Measurements from ENCODE around the gene SLC27A4. TPM values are rescaled to one million over a fixed set of nuclear protein-coding genes. Genes with fewer than 3 reads are reported as not detected.

The SLC27A4 gene
- total RNA-seq, 3 donors from 2014 or later: 36.5 to 46.8 (median 39.9) TPM

DNA sequence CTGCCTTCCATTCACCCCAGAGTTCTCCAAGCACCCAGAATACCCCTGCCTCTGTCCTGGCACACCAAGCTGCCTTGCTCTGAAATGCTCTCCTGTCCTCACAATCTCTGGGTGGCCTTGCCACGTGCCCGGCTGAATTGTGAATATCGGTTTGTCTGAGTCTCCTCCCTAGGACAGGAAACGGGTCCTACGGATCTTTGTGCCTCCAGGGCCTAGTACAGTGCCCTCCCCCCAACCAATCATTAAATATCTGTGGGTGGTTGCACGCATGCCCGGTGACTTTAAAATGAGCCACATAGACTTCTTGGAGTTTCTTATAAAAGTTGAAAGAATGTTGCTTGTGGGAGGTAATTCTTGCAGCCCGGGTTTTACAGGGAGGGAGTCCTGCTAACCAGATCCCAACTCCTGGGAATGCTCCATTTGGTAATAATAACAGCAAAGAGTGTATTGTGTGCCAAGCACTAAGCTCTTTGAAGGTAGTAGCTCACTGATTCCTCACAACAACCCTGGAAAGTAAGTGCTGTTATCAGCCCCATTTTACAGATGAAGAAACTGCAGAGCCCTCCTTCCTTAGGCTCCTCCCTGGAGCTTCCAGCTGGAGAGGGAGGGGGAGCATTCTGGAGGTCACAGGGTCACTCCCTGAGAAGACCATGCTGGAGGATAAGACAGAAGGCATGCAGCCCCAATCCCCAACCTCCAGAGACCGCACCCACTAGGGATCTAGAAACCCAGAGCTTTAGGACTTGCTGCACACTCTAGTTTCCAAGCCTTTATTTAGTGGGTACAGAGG, 54.2 kb downstream of the SLC27A4 start:
- no peak for DNase-seq
- Histone ChIP-seq H3K4me1 (ENCODE audit: low read depth) (no peaks in the 10 kb centered on the region), H3K36me3 (ENCODE audit: low read depth) (no peaks in the 10 kb centered on the region), H3K4me3 (no peak overlapping the region), H3K9me3 (no peaks in the 10 kb centered on the region)
- no peak for ATAC-seq
- TF ChIP-seq, protein P1, sequence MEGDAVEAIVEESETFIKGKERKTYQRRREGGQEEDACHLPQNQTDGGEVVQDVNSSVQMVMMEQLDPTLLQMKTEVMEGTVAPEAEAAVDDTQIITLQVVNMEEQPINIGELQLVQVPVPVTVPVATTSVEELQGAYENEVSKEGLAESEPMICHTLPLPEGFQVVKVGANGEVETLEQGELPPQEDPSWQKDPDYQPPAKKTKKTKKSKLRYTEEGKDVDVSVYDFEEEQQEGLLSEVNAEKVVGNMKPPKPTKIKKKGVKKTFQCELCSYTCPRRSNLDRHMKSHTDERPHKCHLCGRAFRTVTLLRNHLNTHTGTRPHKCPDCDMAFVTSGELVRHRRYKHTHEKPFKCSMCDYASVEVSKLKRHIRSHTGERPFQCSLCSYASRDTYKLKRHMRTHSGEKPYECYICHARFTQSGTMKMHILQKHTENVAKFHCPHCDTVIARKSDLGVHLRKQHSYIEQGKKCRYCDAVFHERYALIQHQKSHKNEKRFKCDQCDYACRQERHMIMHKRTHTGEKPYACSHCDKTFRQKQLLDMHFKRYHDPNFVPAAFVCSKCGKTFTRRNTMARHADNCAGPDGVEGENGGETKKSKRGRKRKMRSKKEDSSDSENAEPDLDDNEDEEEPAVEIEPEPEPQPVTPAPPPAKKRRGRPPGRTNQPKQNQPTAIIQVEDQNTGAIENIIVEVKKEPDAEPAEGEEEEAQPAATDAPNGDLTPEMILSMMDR (IDR thresholded peaks at IDR 0.05): no peak
- intact Hi-C loops (cut with DNase I, micrococcal nuclease): no loop called here

DNA sequence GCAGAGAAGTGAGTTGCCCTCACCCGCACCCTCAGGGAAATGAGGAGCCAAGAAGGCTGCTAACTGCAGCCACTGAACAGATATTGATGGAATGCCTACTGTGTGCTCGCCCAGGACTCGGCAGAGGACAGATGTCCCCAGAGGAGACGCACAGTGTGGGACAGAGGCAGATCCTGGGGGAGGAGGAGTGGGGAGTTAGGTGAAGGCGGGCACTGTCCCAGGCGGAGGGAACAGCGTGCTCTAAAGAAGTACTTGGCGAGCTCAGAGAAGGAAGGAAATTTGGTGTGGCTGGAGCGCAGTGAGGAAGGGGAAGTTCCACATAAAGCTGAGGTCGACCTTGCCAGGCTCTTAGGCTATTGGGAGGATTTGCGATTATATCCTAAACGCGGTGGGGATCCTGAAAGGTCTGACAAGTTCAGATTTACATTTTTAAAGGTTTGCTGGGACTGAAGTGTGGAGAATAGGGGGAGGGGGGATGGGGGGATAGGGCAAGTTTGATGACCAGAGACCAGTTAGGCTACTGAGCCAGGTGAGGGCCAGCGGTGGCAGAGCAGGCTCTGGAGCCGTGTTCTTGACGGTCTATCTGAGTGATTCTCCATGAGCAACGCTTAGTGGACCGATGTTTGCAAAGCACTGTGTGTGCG, 56.8 kb downstream of the SLC27A4 start:
- Histone ChIP-seq H3K9me3 (no peaks in the 10 kb centered on the region), H3K4me3 (no peak overlapping the region), H3K4me1 (ENCODE audit: low read depth) (no peaks in the 10 kb centered on the region), H3K36me3 (ENCODE audit: low read depth) (no peaks in the 10 kb centered on the region)
- DNase-seq (peak in 1 of 3 donors; percentile 8), ATAC-seq (peak; percentile 32)
- TF ChIP-seq, protein P1 (IDR thresholded peaks at IDR 0.05): no peak
- intact Hi-C loops (cut with DNase I, micrococcal nuclease): no loop called here

DNA sequence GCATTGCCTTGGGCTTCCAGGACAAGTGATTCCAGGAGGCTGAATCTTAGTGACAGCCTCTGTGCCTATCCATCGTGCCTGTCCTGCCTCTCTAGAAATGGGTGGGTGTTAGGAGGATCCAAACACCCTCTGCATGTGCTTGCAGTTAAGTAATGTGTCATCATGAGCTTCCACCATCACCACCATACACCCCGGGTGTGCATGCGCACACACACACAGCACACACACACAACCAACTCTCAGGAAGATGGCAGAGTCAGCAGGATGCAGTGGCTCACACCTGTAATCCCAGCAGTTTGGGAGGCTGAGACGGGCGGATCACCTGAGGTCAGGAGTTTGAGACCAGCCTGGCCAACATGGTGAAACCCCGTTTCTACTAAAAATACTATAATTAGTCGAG, 57.5 kb downstream of the SLC27A4 start:
- TF ChIP-seq, protein P1 (IDR thresholded peaks at IDR 0.05): no peak
- ATAC-seq (no peak), DNase-seq (no peak)

DNA sequence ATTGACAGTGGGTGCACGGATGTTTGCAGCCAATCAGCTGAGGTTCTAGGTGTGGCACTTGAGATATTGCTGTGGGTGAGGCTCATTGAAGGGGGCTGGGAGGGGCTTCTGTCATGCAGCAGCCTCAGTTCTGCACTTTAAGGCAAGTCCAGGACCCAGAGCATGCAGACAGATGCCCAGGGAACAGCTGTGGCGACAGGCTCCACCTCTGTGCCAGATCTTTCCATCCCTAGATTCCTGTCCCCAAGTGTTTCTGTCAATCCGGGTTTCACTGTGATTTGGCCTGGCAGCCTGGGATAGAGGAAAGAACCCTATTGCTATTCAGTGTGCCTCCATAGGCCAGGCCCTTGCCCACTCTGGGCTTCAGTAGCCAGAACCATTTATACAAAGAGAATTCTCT, 59.5 kb downstream of the SLC27A4 start:
- no peak for ATAC-seq
- H3K4me1 ChIP-seq (ENCODE audit: low read depth): no peaks in the 10 kb centered on the region
- H3K4me3 ChIP-seq: no peak overlapping the region
- TF ChIP-seq, protein P1 (IDR thresholded peaks at IDR 0.05): no peak
- no peaks in the 10 kb centered on the region for H3K9me3 ChIP-seq
- intact Hi-C loops (cut with DNase I, micrococcal nuclease): no loop called here
- no peak for DNase-seq
- H3K36me3 ChIP-seq (ENCODE audit: low read depth): no peaks in the 10 kb centered on the region

More for the DNA sequence above, 57.5 kb downstream of the SLC27A4 start:
- Histone ChIP-seq H3K9me3 (no peaks in the 10 kb centered on the region), H3K4me1 (ENCODE audit: low read depth) (no peaks in the 10 kb centered on the region), H3K4me3 (no peak overlapping the region), H3K36me3 (ENCODE audit: low read depth) (no peaks in the 10 kb centered on the region)
- intact Hi-C loops (cut with DNase I, micrococcal nuclease): no loop called here

DNA sequence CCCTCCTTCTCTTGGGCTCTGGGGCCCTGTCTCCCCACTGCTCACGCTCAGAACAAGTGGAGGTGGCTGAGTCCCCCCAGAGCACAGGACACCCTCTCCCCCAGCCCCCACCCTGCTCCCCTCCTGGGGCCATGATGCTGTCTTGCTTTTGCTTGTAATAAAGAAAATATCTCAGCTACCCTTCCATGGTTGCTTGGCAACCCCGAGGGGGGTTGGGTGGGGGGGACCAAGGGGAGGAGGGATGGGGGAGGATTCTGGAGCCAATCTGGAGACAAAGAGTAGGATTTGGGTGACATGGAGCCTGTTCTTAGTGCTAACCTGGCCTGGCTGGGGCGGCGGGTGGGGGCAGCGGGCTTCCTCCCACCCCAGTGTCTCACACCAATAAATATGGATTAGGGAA, 64.2 kb downstream of the SLC27A4 start:
- TF ChIP-seq, protein P1 (IDR thresholded peaks at IDR 0.05): no peak
- Histone ChIP-seq H3K9me3 (no peaks in the 10 kb centered on the region), H3K36me3 (ENCODE audit: low read depth) (no peaks in the 10 kb centered on the region), H3K4me1 (ENCODE audit: low read depth) (no peaks in the 10 kb centered on the region), H3K4me3 (no peak overlapping the region)
- ATAC-seq: no peak
- no peak for DNase-seq
- intact Hi-C loops (cut with DNase I, micrococcal nuclease): no loop called here

Measured in mucosa of descending colon (tissue), 3 donors.